H1 (cell line): ENCODE measurements around the gene RGS16. TPM values are rescaled to one million over a fixed set of nuclear protein-coding genes. Genes with fewer than 3 reads are reported as not detected.

Experiments used
- CTCF ChIA-PET: fragments of 300-600 bp; sonication (Branson Sonifier 250); formaldehyde crosslinking; loops from one replicate; lab custom pipeline; 2021; ENCODE audit not compliant: partially characterized antibody; lab: Charles Lee
- POLR2A ChIA-PET: fragments of 300-600 bp; sonication (Branson Sonifier 250); formaldehyde crosslinking; loops from one replicate; lab custom pipeline; 2021; ENCODE audit warnings: inconsistent platforms; ENCODE audit not compliant: partially characterized antibody; lab: Charles Lee
- DNase-seq, 2 experiments: peaks; one replicate each; pipeline versions ENCODE4 v3.0.0 to v3.0.0-alpha.2; 2010 to 2022; ENCODE audit warnings: low spot score in 2 of 2, low read depth in 1 of 2, mixed read lengths in 1 of 2
- FAIRE-seq: peaks from 2 replicates; lab custom pipeline; 2011; peaks lifted over from hg19 to GRCh38; lab: Jason Lieb, UNC
- H2AFZ ChIP-seq: 2 replicates; pipeline ENCODE4 v1.8.1; 2012; ENCODE audit warnings: low read length, inconsistent platforms
- H2AK5ac ChIP-seq: 2 replicates; pipeline ENCODE4 v1.6.1; 2013; ENCODE audit warnings: low read depth, low read length
- H2BK120ac ChIP-seq: replicated peaks from 2 replicates; pipeline ENCODE3; 2013; ENCODE audit warnings: low read depth, low read length, inconsistent platforms
- H2BK12ac ChIP-seq: 2 replicates; pipeline ENCODE4 v1.6.1; 2013; ENCODE audit warnings: low read depth, low read length
- H2BK15ac ChIP-seq: 2 replicates; pipeline ENCODE4 v1.6.1; 2013; ENCODE audit warnings: low read length
- H2BK20ac ChIP-seq: 2 replicates; pipeline ENCODE4 v1.6.1; 2013; ENCODE audit warnings: low read length
- H2BK5ac ChIP-seq: 2 replicates; pipeline ENCODE4 v1.6.1; 2013; ENCODE audit warnings: low read depth, low read length
- H3K14ac ChIP-seq: 2 replicates; pipeline ENCODE4 v1.6.1; 2013; ENCODE audit warnings: inconsistent platforms; ENCODE audit not compliant: insufficient read length
- H3K18ac ChIP-seq: 2 replicates; pipeline ENCODE4 v1.6.1; 2013; ENCODE audit warnings: low read length; ENCODE audit errors: extremely low read depth
- H3K23ac ChIP-seq: 2 replicates; pipeline ENCODE4 v1.6.1; 2013; ENCODE audit warnings: inconsistent platforms; ENCODE audit not compliant: insufficient read length
- H3K23me2 ChIP-seq: 2 replicates; pipeline ENCODE4 v1.6.1; 2013; ENCODE audit warnings: low read depth, low read length
- H3K27ac ChIP-seq: 2 replicates; pipeline ENCODE4 v1.6.1; 2011; ENCODE audit warnings: low read depth, low read length, inconsistent platforms
- H3K27me3 ChIP-seq, 4 experiments: replicated peaks in 1 of 4; 1 replicate in 1 of 4; 2 replicates in 3 of 4; pipeline versions ENCODE4 v1.6.1 to v1.8.1; 2011 to 2013; ENCODE audit warnings: low read length in 3 of 4, mild to moderate bottlenecking in 3 of 4, inconsistent platforms in 2 of 4, mixed read lengths in 2 of 4, moderate library complexity in 1 of 4; ENCODE audit not compliant: control insufficient read depth in 3 of 4, insufficient read depth in 3 of 4; ENCODE audit errors: extremely low read depth in 1 of 4
- H3K36me3 ChIP-seq, 4 experiments: 2 replicates each; pipeline versions ENCODE4 v1.6.1 to v1.8.1; 2011 to 2013; ENCODE audit warnings: mild to moderate bottlenecking in 4 of 4, low read length in 3 of 4, moderate library complexity in 2 of 4, control low read depth in 1 of 4, inconsistent platforms in 1 of 4; ENCODE audit not compliant: insufficient read depth in 4 of 4, control insufficient read depth in 2 of 4
- H3K4ac ChIP-seq: replicated peaks from 2 replicates; pipeline ENCODE3; 2013; ENCODE audit warnings: low read length, low read depth, mixed read lengths, inconsistent platforms; ENCODE audit not compliant: insufficient read length
- H3K4me1 ChIP-seq, 4 experiments: replicated peaks in 1 of 4; 1 replicate in 1 of 4; 2 replicates in 3 of 4; pipeline versions ENCODE4 v1.6.1 to v1.8.1; 2011 to 2013; ENCODE audit warnings: low read length in 3 of 4, inconsistent platforms in 2 of 4, mixed read lengths in 1 of 4; ENCODE audit not compliant: insufficient read depth in 4 of 4, control insufficient read depth in 3 of 4
- H3K4me2 ChIP-seq, 2 experiments: 2 replicates each; pipeline versions ENCODE4 v1.6.1 to v1.8.1; 2011 to 2013; ENCODE audit warnings: low read depth in 2 of 2, low read length in 2 of 2, control low read depth in 1 of 2, inconsistent platforms in 1 of 2, mild to moderate bottlenecking in 1 of 2; ENCODE audit not compliant: insufficient read depth in 1 of 2
- H3K4me3 ChIP-seq, 4 experiments: fragments of 200-600, 300-600 bp in 1 of 4; sonication (generic), shearing (Covaris generic), sonication (Bioruptor Twin) in 1 of 4; 2 replicates each; pipeline versions ENCODE4 v1.5.1 to v1.8.1; 2011 to 2016; ENCODE audit warnings: low read length in 4 of 4, low read depth in 3 of 4, control low read depth in 2 of 4, inconsistent platforms in 2 of 4, mild to moderate bottlenecking in 2 of 4, mixed read lengths in 1 of 4, moderate library complexity in 1 of 4; ENCODE audit not compliant: insufficient read depth in 2 of 4; ENCODE audit errors: extremely low read depth in 1 of 4
- H3K56ac ChIP-seq: replicated peaks from 2 replicates; pipeline ENCODE3; 2013; ENCODE audit warnings: low read depth, mild to moderate bottlenecking, mixed read lengths, low read length, inconsistent platforms; ENCODE audit not compliant: insufficient read length
- H3K79me1 ChIP-seq: 2 replicates; pipeline ENCODE4 v1.6.1; 2013; ENCODE audit warnings: low read depth, low read length, control low read depth
- H3K79me2 ChIP-seq, 2 experiments: 2 replicates each; pipeline versions ENCODE4 v1.6.1 to v1.8.1; 2012 to 2013; ENCODE audit warnings: low read length in 2 of 2, mild to moderate bottlenecking in 2 of 2, inconsistent platforms in 1 of 2; ENCODE audit not compliant: insufficient read depth in 2 of 2, control insufficient read depth in 1 of 2
- H3K9ac ChIP-seq, 4 experiments: replicated peaks in 1 of 4; 1 replicate in 1 of 4; 2 replicates in 3 of 4; pipeline versions ENCODE4 v1.6.1 to v1.8.1; 2011 to 2013; ENCODE audit warnings: low read depth in 3 of 4, low read length in 3 of 4, control low read depth in 2 of 4, mild to moderate bottlenecking in 2 of 4, moderate library complexity in 2 of 4, inconsistent platforms in 1 of 4; ENCODE audit errors: extremely low read depth in 1 of 4
- H3K9me3 ChIP-seq, 2 experiments: 2 replicates each; pipeline versions ENCODE4 v1.6.1 to v1.8.1; 2012 to 2013; ENCODE audit warnings: mild to moderate bottlenecking in 2 of 2, moderate library complexity in 2 of 2, control low read depth in 1 of 2, inconsistent platforms in 1 of 2, low read depth in 1 of 2, low read length in 1 of 2, mixed read lengths in 1 of 2; ENCODE audit not compliant: insufficient read depth in 2 of 2
- H4K20me1 ChIP-seq, 2 experiments: replicated peaks in 1 of 2; 2 replicates each; pipeline versions ENCODE3 to v1.8.1; 2011 to 2013; ENCODE audit warnings: inconsistent platforms in 2 of 2, low read length in 2 of 2, mild to moderate bottlenecking in 1 of 2; ENCODE audit not compliant: insufficient read depth in 2 of 2, control insufficient read depth in 1 of 2
- H4K5ac ChIP-seq: 2 replicates; pipeline ENCODE4 v1.6.1; 2013; ENCODE audit warnings: low read length, low read depth, mixed read lengths, inconsistent platforms; ENCODE audit not compliant: insufficient read length
- H4K8ac ChIP-seq: 2 replicates; pipeline ENCODE4 v1.8.0; 2013; ENCODE audit warnings: mild to moderate bottlenecking, moderate library complexity, low read length, inconsistent platforms; ENCODE audit not compliant: insufficient read depth; ENCODE audit errors: extremely low read depth
- H4K91ac ChIP-seq: replicated peaks from 2 replicates; pipeline ENCODE3; 2013; ENCODE audit warnings: low read length, mixed read lengths, inconsistent platforms; ENCODE audit not compliant: insufficient read length
- CHD2 ChIP-seq: IDR thresholded peaks from 2 replicates; pipeline ENCODE4 v1.6.1; 2012; ENCODE audit warnings: low read length, improper control_type of control experiment
- EGR1 ChIP-seq: IDR thresholded peaks from 2 replicates; pipeline ENCODE4 v1.6.1; 2011; ENCODE audit warnings: low read depth, low read length, borderline replicate concordance
- GTF2F1 ChIP-seq: IDR thresholded peaks from 2 replicates; pipeline ENCODE4 v1.6.1; 2012; ENCODE audit warnings: low read depth, low read length, improper control_type of control experiment, borderline replicate concordance
- HDAC6 ChIP-seq: IDR thresholded peaks from one replicate; pipeline ENCODE4 v1.7.1; 2012; ENCODE audit warnings: low read depth, mild to moderate bottlenecking, inconsistent platforms, low read length, moderate library complexity
- KDM4A ChIP-seq: IDR thresholded peaks from one replicate; pipeline ENCODE4 v1.7.1; 2012; ENCODE audit warnings: low read depth, mild to moderate bottlenecking, moderate library complexity, low read length, inconsistent platforms; ENCODE audit not compliant: severe bottlenecking
- KDM5A ChIP-seq: fragments of 200-600 bp; IDR thresholded peaks from 2 replicates; pipeline ENCODE4 v1.7.1; 2012; ENCODE audit warnings: mild to moderate bottlenecking, low read length, inconsistent platforms, mixed read lengths
- NRF1 ChIP-seq: IDR thresholded peaks from 2 replicates; pipeline ENCODE4 v1.6.1; 2011; ENCODE audit warnings: mild to moderate bottlenecking, low read depth, low read length, improper control_type of control experiment
- WGBS, 2 experiments: shearing (Covaris generic) in 1 of 2; methylation state at CpG; one replicate each; pipeline versions ENCODE4 v1.1.6 to v1.1.7; 2013 to 2015; ENCODE audit warnings: low lambda C conversion rate in 2 of 2, mixed read lengths in 2 of 2, inconsistent platforms in 1 of 2, low coverage in 1 of 2, missing lambda C conversion rate in 1 of 2; ENCODE audit not compliant: insufficient replicate concordance in 2 of 2, insufficient coverage in 1 of 2, insufficient read length in 1 of 2; ENCODE audit errors: extremely low coverage in 1 of 2, missing lambda C conversion rate in 1 of 2; 5-methylcytosine and 5-hydroxymethylcytosine counted together
- polyA plus RNA-seq, 7 experiments: library from polyadenylated mRNA; depleted of rRNA in 3 of 7; stranded (reverse) in 5 of 7; unstranded in 2 of 7; fragments of >200 nt in 5 of 7; fragments of 200-250 nt in 2 of 7; gene quantifications; 1 replicate in 5 of 7; 2 replicates in 1 of 7; 4 replicates in 1 of 7; pipeline versions ENCODE4 v1.2.1 to v1.2.3, GENCODE V29; 2011 to 2013; ENCODE audit warnings: missing spikeins in 2 of 7, mixed read lengths in 2 of 7
- total RNA-seq: library from RNA; stranded (reverse); fragmentation: NEBNext Ultra II Directional; extraction: Animal tissue kit (Norgen Biotek cat#: 25700); gene quantifications from 2 replicates; pipeline ENCODE4 v1.2.1, GENCODE V29; 2021
- TF ChIP-seq, protein P1 (sequence below): IDR thresholded peaks from 2 replicates; pipeline ENCODE4 v1.6.1; 2012; ENCODE audit warnings: inconsistent platforms

RGS16 gene
- total and polyA plus RNA-seq, 2 of the 8 experiments (the other 6 are each of a cell fraction or from before 2014, with no cell fraction given), result 5.7 to 9.8 TPM

DNA sequence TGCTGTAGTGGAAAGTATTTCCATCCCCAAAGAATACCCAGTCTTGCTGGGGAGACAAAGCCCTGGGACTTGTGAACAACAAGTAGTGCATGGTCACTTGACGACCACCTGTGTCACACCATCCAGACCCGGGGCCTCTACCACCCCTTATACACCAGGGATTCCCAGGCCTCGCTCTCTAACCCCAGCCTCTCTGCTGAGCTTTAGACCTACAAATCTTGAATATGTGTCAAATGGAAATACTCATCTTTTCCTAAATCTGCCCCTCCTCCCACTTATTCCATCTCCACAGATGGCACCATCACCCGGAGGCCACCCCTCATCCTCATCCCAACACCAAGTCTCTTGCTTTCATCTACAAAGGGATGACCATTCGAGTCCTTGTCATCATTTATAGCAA is 14.3 kb downstream of the RGS16 start:
- no peak overlapping the region for H3K23ac ChIP-seq
- ChIA-PET POLR2A (no interaction called here), CTCF (interaction anchor here (0.6 to 37.1 kb wide), 9 partner anchors 11 to 508 kb away, joined by 3 to 1131 read pairs (median 3); partner anchors contain the start of gene NPL)
- H3K56ac ChIP-seq, result no peak overlapping the region
- no peak overlapping the region for H4K8ac ChIP-seq
- no peaks in the 10 kb centered on the region for H3K79me2 ChIP-seq
- H3K36me3 ChIP-seq, result no peaks in the 10 kb centered on the region
- WGBS, 2 experiments, result 93% methylated on average over 5 of the region's 5 CpGs; no CpG with 5 or more reads in 1 of the 2 experiments
- no peak overlapping the region for H2BK15ac ChIP-seq
- TF ChIP-seq, protein P1, sequence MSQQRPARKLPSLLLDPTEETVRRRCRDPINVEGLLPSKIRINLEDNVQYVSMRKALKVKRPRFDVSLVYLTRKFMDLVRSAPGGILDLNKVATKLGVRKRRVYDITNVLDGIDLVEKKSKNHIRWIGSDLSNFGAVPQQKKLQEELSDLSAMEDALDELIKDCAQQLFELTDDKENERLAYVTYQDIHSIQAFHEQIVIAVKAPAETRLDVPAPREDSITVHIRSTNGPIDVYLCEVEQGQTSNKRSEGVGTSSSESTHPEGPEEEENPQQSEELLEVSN, result no peak
- no peak for TF ChIP-seq EGR1
- no peak for TF ChIP-seq KDM5A
- TF ChIP-seq KDM4A, result no peak
- no peak for TF ChIP-seq GTF2F1
- TF ChIP-seq CHD2, result no peak
- no peak for TF ChIP-seq NRF1
- no peak for TF ChIP-seq HDAC6
- H3K14ac ChIP-seq, result no peak overlapping the region
- no peak overlapping the region for H3K4me3 ChIP-seq
- H3K23me2 ChIP-seq, result no peaks in the 10 kb centered on the region
- H3K18ac ChIP-seq, result no peak overlapping the region
- H4K5ac ChIP-seq, result no peak overlapping the region
- H3K27me3 ChIP-seq, result no peaks in the 10 kb centered on the region
- H3K79me1 ChIP-seq, result no peaks in the 10 kb centered on the region
- FAIRE-seq, result no peak
- H3K4me1 ChIP-seq, result peaks cover 0 to 12% (median 2%) of the 10 kb centered on the region in 4 experiments; a peak in 4 of 7 replicates
- no peak overlapping the region for H4K91ac ChIP-seq
- no peak overlapping the region for H2AK5ac ChIP-seq
- H3K9me3 ChIP-seq, result no peaks in the 10 kb centered on the region
- no peaks in the 10 kb centered on the region for H4K20me1 ChIP-seq
- H2BK12ac ChIP-seq, result no peak overlapping the region
- peak overlapping the region; percentile 91; the same call in 1 of the 2 replicates for H2AFZ ChIP-seq
- H3K4ac ChIP-seq, result no peak overlapping the region
- no peak overlapping the region for H2BK5ac ChIP-seq
- no peak overlapping the region for H2BK120ac ChIP-seq
- peak in 1 of 2 experiments; percentile 35 for DNase-seq
- no peak overlapping the region for H3K27ac ChIP-seq
- H3K4me2 ChIP-seq, result no peak overlapping the region
- H2BK20ac ChIP-seq, result no peak overlapping the region
- H3K9ac ChIP-seq, result no peak overlapping the region
